Hematopoietic multipotent progenitor cell treated with erythropoietin and hydrocortisone succinate and interleukin-3 and kit ligand, for 15 days (in vitro differentiated cells): ENCODE measurements around the gene UNKL.

Source experiments
- DNase-seq: peaks from one replicate; pipeline ENCODE4 v3.0.0-alpha.2; 2015; ENCODE audit warnings: low spot score

UNKL gene, protein sequence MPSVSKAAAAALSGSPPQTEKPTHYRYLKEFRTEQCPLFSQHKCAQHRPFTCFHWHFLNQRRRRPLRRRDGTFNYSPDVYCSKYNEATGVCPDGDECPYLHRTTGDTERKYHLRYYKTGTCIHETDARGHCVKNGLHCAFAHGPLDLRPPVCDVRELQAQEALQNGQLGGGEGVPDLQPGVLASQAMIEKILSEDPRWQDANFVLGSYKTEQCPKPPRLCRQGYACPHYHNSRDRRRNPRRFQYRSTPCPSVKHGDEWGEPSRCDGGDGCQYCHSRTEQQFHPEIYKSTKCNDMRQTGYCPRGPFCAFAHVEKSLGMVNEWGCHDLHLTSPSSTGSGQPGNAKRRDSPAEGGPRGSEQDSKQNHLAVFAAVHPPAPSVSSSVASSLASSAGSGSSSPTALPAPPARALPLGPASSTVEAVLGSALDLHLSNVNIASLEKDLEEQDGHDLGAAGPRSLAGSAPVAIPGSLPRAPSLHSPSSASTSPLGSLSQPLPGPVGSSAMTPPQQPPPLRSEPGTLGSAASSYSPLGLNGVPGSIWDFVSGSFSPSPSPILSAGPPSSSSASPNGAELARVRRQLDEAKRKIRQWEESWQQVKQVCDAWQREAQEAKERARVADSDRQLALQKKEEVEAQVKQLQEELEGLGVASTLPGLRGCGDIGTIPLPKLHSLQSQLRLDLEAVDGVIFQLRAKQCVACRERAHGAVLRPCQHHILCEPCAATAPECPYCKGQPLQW

DNA sequence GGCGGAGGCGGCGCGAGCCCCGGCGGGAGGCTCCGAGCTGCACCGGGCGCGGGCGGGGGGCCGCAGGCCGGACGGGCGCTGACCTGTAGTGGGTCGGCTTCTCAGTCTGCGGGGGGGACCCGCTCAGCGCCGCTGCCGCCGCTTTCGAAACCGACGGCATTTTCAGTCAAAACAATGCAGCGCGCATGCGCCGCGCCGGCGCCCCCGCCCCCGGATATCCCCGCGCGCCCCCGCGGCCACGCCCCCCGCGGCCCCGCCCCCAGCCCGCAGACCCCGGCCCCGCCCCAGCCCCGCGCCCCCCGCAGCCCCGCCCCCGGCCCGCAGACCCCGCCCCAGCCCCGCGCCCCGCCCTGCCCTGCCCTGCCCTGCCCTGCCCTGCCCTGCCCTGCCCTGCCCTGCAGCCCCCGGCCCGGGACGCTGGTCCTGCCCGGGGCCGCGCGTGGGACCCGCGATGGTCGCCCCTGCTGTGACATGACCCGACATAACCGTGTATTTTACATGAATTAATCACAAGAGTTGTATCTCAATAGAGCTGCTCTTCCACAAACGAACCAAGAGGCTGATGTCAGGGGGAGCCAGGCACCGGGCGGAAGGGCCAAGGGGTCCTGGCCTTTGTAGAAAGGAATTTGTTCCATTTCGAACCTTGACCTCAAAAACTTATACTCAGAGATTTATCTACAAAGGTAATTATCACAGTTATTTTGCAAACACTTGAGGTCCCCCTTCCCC is at the start of gene UNKL:
Gene UNKL, minus strand, starts transcription at position 173 of the 729 bp plus-strand sequence. Its CDS starts 13 bp downstream, at position 160.
- peak; percentile 54 for DNase-seq

DNA sequence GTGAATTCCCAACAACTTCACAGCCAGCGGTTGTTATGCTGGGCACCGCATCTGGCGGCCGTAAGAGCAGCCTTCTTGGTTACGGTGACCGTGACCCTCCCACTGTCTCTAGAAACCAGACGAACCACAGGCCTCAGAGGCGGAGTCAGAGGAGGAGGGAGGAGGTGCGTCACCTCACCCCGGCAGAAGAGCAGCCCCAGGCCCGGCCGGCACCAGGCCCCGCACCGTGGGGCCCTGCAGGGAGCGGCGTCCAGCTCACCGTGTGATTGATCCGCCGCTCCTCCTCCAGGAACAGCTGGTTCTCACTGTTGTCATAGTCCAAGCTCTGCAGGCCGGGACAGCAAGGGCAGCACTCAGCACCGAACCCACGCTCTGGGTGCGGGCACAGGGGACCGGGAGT is 46.6 kb upstream of the UNKL start:
- no peak for DNase-seq

DNA sequence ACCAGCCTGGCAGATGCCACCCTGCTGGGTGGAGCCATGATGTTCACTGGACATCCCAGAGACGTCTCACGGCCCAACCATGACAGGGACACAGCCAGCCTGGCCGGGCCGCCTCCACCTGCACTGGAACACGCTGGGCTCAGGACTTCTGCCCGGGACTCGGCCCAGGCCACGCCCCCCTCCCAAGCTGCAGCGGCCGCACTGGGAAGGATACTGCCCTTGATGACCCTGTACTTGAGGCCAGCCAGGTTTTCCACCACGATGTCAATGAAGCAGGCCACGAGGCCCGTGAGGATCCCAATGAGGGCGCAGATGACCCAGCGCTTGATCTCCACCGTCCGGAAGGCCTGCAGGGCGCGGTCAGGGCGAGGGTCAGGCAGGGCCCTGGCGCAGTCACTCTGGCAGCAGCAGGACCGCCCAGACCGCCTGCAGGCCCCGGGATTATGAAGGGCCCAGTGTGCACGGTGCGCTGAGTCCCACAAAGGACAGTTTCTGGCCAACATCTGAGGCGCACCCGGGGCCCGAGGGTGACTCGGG is 46.2 kb upstream of the UNKL start:
- DNase-seq = no peak

DNA sequence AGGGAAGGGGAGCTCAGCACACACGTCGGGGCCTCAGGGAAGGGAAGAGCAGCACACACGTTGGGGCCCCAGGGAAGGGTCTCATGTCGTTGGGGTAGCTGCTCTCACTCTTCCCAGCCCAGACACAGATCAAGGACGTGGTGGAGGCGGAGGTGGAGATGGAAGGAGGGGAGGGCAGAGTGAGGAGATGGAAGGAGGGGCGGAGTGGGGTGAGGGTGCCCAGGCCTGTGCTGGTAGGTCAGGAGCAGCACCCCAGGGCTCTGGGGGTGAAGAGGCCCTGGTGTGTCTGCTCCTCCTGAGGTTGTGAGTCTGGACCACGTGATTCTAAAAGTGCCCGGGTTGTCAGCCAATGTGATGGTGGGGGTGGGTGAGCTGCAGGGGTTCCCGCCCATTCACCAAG is 45.5 kb upstream of the UNKL start:
- no peak for DNase-seq

DNA sequence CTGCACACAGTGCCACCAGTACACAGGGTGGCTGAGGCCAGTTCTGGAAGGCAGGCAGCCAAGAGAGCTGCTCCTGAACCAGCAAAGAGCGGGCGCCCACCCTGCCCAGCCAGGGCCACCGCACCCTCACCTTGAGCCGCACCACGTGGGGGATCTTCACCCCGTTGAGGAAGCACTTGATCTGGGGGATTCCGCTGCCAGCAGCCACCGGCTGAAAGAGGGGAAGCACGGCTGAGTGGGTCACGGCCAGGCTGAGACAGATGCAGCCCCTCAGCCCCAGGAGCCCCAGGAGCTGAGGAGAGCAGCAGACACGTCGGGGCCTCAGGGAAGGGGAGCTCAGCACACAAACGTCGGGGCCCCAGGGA is 44.5 kb upstream of the UNKL start:
- DNase-seq = no peak

DNA sequence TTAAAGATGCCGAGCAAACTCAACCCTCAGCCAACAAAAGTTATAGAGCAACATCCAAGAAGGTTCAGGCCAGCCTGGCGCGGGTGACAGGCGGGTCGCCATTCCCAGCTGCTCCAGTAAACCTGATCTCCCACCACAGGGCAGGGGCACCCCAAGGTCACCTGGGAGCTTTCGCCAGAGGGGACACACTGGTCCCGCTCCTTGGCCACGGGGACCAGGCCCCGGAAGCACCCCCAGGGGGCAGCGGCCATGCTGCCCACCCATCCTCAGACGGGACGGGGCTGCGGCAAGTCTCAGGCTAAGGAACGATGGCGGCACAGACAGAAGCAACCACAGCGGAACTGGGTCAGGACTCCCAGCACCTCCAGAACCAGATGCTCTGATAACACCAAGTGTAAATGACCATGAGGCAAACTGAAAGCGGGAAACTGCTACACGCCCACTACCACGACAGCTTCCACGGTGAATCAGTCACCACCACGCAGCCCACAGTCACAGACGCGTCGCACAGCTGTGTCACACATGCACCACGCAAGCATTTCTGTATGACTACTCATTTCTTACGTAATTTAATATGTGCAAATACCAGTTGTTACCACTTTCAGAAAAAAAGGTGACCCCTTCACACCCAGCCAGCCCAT is 44.0 kb upstream of the UNKL start:
- DNase-seq = no peak

DNA sequence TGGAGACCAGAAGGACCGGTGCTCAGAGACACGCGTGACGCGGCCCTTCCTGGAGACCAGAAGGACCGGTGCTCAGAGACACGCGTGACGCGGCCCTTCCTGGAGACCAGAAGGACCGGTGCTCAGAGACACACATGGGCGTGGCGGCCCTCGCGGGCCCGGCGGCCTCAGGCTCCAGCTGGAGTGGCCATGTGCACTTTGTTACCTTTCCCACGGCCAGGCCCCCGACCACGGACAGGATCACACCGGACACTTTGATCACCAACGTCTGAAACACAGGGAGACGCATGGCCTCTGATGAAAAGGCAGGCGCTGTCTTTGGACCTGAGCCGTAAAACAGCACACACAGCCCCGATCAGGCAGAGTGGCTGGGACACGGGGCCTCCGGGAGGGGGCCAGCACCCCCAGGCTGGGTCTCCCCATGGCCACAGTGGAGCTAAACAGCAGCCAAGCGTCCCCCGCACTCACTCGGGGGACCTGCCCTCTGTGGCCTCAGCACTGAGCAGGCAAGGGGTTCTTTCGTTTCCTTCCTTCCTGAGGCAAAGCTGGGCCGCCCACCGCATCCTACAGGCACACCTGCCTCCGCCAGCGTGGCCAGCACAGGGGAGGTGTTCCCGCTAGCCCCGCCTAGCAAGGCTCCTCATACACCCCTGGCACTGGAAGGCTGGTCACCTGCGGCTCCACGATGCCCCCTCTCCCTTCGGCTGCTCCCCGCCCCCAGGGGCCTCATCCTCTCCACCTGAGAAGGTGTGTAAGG is 43.2 kb upstream of the UNKL start:
- no peak for DNase-seq

DNA sequence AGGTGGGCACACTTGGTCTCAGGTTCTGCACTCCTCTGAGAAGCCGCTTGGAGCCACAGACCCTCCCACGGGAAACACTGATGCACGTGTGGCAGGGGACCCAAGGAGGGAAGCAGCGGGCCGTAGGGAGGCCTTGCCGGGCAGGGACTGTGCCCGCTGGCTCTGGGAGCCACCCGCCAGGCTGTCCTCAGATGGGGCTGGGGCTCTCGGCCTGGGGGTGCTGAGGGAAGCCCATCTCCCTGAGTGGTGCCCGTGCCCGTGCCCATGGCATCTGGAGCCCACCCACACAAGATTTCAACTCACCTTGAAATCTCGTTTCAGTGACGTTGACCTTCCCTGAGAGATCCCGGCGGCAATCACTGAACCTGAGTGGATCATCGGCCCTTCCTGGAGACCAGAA is 42.4 kb upstream of the UNKL start:
- no peak for DNase-seq

DNA sequence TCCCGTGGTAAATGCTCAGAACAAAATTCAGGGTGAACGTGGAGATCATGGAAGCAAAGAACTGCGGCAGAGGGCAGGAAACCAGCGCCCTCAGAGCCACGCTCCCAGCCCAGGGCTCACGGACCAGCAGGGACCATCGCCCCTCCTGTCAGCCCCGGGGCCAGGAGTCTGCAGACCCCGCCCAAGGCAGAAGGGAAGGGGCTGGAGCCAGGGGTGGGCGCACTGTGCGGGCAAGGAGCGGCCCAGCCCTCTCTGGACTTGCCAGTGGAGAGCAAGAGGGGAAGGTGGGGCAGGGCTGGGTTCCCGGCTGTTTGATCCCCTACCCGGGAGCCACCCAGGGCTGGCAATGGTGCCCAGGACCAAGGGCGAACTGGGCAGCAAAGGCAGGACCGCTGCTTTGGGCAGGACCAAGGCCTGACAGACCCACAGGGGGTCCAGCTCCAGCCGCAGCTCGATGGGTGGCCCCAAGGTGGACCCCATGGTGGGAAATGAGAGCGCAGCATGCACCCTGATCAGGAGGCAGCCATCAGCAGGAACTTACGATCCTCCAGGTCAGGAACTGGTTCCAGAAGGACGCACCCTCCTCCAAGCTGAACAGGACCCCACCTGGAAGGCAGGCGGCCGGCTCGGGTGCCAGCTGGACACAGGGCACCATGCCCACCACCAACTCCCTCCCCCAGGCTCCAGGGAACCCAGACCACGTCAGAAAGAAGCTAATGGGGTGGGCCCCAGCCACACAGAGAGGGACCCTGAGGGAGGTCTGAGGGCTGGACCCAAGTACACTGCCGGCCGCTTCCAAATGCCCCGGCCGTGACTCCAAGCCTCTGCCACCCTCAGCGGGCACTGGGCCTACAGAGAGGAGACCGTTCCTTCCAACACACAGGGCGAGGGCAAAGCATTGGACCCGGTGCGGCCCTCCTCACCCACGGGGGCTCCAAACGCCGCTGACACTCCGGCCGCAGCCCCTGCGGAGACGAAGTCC is 41.0 kb upstream of the UNKL start:
- no peak for DNase-seq

DNA sequence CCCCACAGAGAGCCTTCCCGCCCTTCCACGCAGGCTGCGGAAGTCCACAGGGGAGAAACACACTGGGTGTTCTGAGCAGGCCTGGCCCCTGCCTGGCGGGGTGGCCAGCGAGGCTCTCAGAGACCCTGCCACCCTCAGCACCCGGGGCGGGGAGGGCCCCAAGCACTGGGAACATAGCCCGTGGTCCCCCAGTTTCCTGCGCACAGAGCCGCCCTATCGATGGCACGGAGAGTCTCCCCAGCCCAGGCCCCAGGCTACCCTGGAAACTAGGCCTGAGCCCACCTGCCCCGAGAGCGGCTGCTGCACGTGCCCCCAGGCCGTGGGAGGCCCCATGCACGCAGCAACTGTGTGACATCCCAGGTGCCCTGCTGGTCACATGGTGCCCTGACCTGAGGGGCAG is 40.1 kb upstream of the UNKL start:
- no peak for DNase-seq

DNA sequence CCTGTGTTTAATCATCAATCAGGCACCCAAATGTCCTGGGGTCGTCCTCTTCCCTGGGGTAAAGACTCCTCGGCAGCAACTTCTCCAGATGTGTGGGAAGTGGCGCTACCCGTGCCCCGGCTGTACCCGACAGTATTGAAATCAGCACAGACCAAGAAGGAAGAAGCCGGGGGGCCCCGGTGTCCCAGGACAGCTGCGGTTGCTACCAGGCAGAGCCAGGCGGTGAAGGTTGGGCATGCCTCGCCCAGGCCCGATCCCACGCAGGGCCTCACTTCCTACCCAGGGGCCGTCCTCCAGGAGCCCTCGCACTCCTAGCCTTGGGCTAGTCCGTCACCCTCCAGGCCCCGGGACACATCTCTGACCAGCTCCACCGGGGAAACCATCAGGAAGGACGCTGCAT is 38.8 kb upstream of the UNKL start:
- no peak for DNase-seq

DNA sequence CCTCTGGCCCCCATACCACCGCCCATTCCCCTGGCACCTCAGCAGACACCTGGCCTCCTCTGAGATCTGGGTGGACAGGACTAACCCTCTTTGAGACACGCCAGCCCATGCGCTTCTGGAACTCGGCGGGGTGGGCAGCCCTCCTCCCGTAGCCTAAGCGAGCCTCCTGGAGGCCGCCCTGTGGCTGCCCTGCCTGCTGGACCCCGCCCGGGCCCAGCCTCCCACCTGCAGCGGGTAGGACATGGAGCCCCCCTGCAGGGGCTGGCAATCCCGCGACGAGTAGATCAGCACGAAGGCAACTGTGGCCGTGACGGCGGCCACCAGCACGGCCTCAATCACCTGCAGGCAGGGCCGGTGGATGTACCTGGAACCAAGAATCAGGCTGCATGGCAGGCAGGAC is 38.0 kb upstream of the UNKL start:
- DNase-seq = no peak

DNA sequence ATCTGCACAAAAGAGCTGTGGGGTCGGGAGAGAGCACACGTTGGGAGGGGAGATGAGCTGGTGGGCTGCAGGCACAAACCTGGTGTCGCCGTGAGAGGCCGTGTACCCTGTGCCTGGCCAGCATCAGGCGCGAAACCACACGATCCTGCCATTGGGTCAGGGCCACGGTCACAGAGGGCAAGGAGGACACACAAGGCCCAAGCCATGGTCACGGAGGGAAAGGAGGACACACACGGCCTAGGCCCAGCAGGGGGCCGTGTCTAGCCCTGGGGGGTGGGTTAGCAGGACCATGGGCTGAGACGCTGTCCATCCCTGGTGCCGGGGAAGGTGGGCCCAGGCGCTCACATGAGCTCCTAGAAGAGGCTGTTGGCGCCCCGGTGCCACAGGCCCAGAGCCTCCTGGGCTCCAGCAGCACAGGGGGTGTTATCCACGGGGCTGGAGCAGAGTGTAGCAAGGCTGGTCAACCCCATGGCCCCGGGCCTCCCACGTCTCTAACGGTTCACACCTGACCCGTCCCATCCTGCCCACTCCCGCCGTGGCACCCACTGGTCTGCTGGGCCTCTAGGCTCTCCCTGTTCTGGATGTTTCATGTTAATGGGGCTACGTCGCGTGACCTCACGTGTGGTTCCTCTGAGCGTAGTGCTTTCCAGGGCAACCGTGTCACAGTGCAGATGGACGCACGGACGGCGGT is 37.3 kb upstream of the UNKL start:
- DNase-seq = no peak

DNA sequence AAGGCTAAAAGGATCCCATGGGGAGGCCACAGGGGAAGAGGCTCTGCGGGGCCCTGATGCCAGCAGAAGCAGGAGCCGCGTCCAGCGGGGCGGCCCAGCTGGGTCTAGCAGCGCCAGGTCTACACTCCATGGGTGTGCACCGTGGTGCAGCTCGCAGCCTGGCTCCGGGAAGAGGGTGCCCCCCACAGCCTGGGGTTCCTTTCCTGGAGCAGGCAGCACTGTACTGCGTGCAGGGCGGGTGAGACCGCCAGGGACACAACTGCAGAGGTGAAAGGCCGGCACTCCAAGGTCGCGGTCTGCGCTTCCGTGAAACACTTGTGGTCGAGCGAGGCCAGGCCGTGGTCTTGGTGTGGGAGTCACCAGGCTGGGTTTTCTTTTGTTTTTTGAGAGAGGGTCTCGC is 36.3 kb upstream of the UNKL start:
- no peak for DNase-seq

DNA sequence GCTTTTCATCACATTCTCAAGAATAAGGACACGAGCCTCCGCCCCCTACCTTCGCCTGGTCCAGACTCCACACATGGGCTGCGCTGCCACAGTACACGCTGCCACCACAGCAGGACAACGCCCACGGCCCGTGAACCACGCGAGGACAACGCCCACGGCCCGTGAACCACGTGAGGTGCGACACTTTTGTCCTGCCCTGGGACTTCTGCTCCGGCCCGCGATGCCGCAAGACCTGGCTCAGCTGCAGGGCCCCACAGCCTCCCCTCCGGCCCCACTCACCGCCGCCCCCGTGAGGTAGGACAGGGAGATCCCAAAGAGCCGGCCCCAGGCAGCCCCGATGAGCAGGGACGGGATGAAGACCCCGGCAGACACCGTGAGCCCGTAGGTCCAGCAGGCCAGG is 35.7 kb upstream of the UNKL start:
- no peak for DNase-seq

DNA sequence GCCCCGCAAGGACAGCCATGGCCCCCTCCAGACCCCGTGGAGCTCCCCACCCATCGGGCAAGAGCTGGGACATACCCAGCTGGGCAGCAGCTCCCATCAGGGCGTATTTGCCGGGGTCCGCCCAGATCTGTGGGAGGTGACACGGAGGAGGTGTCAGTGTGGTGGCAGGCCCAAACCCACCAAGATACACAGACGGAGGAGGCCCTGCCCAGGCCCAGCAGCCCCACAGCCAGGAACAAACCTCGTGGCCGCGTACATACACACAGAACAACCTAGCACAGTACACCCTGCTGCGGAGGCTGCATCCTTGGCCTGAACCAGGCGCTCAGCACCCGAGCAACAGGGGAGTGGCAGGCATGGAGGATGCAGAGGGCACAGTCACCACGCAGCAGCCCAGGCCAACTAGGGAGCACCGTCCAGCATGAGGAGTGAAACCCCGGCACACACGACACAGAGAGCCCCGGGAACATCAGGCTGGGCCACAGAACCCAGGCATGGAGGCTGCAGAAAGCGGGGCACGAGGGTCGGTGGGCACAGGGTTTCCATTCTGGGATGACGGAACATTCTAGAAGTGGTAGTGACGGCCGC is 34.8 kb upstream of the UNKL start:
- DNase-seq = no peak

DNA sequence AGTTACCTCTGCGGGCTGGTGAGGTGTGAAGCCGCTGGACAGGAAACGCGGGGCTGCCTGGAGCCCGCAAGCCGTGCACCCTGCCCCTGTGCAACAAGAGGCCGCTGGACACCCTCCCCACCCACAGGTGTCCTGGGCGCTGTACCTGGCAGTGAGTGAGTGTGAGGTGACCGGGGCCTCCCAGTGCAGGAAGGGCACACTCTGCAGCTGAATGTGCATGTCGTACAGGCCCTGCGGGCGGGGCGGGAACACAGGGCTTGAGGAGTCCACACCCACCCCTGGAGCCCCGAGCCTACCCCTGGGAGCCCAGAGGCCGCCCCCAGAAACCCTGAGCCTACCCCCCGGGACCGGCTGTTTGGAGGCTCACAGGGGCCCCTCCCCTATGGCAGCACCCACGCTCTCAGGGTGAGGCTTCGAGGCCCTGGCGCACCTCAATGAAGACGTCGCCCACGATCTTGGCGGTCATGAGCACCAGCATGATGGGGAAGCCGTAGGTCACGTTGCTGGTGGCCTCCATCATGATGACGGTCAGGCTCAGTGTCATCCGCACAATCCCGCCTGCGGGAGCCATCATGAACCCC is 34.1 kb upstream of the UNKL start:
- DNase-seq = no peak

DNA sequence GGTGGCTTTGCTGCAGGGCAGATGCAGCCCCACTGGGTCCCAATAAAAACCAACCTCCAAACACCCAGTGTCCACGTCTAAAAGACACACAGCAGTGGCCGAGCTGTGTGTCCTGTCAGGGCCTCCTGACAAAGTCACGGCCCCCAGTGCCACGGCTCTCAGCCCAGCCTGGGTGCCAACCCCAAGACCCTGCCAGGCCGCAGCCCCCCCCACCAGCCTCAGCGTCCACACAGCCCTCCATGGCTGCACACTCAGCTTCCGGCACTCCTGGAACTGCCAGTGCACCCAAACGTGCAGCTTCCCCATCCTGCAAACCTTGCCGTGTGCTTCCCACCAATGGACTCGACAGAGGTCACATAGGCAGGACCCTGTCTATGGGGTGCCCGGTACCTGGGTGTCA is 33.5 kb upstream of the UNKL start:
- no peak for DNase-seq
